Measurements from ENCODE around the gene ASCL2. TPM values are rescaled to one million over a fixed set of nuclear protein-coding genes. Genes with fewer than 3 reads are reported as not detected.
A peak's percentile ranks its signal among the peaks of the same experiment; 100 is the strongest.

ASCL2 gene
- total RNA-seq, 1 donor from 2014 or later, result 0.58 TPM

DNA sequence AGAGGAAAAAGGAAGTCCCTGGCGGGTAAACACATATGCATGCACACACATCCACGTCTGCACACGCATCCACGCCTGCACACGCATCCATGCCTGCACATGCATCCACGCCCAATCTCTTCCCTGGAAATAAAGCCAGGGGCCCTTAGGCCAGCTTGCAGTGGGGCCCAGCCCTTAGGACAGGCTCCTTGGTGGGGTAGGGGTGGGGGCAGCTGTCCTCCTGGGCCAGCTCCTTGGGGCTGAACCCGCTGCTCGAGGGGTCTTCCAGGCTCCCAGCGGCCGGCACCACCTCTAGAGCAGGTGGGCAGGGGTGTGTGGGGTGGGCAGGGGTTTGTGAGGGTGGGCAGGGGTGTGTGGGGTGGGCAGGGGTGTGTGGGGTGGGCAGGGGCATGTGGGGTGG, 29.4 kb upstream of the ASCL2 start:
- no peaks in the 10 kb centered on the region for H3K36me3 Mint-ChIP-seq
- H3K27me3 Mint-ChIP-seq (ENCODE audit: low read depth), result peaks cover 14% of the 10 kb centered on the region
- H3K27ac Mint-ChIP-seq, result no peak overlapping the region
- no peaks in the 10 kb centered on the region for H3K9me3 Mint-ChIP-seq
- no peak for DNase-seq (ENCODE audit: low spot score in 2 of 2, unreplicated experiment in 2 of 2)
- H3K4me1 Mint-ChIP-seq, result peaks cover 14% of the 10 kb centered on the region
- TF ChIP-seq, protein P1, sequence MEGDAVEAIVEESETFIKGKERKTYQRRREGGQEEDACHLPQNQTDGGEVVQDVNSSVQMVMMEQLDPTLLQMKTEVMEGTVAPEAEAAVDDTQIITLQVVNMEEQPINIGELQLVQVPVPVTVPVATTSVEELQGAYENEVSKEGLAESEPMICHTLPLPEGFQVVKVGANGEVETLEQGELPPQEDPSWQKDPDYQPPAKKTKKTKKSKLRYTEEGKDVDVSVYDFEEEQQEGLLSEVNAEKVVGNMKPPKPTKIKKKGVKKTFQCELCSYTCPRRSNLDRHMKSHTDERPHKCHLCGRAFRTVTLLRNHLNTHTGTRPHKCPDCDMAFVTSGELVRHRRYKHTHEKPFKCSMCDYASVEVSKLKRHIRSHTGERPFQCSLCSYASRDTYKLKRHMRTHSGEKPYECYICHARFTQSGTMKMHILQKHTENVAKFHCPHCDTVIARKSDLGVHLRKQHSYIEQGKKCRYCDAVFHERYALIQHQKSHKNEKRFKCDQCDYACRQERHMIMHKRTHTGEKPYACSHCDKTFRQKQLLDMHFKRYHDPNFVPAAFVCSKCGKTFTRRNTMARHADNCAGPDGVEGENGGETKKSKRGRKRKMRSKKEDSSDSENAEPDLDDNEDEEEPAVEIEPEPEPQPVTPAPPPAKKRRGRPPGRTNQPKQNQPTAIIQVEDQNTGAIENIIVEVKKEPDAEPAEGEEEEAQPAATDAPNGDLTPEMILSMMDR (IDR thresholded peaks at IDR 0.05; ENCODE audit: unreplicated experiment), result no peak
- H3K4me3 Mint-ChIP-seq, result no peak overlapping the region

DNA sequence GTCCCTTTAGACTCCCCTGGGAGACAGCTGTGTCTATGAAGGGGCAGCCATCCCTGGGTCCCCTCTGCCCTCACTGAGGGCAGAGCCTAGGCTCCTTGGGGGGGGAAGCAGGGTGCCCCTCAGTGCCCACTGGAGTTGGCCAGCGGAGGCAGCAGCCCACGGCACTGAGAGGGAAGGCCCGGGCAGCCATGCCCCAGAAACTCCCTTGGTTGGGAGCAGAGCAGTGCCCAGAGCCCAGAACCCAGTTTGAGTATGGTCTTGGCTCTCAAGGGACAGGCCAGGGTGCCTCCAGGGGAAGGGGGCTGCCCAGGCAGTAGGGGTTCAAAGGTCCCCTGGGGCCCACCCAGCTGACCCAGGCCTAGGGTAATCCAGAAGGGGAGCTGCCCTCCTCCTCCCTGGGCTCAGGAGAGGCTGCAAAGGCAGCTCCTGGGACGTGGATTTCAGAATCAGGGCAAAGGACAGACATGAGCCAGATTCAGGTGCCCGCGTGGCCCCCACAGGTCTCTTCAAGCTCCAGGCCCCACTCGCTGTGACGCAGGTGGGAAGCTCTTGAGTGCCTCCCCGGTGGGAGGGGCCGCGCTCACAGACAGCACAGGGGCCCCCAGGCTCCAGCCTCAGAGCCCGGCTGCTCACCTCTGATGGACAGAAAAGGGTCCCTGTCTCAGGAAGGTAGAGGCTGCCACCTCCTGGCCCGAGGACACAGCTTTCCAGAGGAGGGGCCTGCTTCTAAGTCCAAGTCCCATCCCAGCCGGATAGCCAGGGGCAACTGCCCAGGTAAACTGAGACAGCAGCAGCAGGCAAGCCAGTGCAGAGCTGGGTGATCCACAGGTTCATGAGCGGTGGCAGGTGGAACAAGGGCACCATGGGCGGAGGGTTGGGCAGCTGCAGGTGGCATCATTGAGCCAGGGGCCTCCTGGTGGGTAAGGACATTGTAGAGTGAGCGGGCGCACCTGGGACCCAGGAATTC, 28.7 kb upstream of the ASCL2 start:
- no peak overlapping the region for H3K27ac Mint-ChIP-seq
- DNase-seq (ENCODE audit: low spot score in 2 of 2, unreplicated experiment in 2 of 2), result no peak

DNA sequence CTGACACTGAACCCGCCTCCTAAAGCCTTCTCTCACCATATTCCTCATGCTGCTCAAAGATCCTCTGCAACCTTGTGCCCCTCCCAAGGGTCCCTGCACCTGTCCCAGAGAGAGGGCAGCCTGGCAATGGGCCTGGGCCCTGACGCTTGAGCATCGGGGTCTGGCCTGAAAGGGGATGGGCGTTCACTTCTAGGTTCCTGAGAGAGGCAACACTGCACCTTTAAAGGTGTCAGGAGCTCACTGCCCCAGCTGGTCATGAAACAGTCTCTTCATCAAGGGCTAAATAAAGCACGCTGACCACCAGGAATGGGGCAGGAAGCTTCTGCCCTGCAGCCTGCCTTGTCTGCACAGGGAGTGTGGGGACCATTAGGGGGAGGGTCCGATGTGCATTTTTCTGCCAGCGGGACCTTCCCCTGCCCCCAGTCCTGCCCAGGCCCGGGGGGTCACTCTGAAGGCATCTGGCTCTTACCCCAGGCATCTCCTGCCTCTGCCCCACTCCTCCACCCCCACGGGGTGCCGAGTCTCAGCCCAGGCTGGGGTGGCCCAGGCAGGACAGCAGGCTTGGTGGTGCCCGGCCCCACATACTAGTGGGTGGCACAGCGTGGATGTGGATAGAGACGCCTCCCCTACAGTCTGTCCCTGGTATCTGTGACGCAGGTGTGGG, 27.9 kb upstream of the ASCL2 start:
- peak in 1 of 2 experiments; percentile 36 for DNase-seq (ENCODE audit: low spot score in 2 of 2, unreplicated experiment in 2 of 2)
- H3K4me1 Mint-ChIP-seq, result peaks cover 7% of the 10 kb centered on the region
- no peak overlapping the region for H3K27ac Mint-ChIP-seq
- H3K4me3 Mint-ChIP-seq, result no peak overlapping the region
- TF ChIP-seq, protein P1 (IDR thresholded peaks at IDR 0.05; ENCODE audit: unreplicated experiment), result no peak
- H3K27me3 Mint-ChIP-seq (ENCODE audit: low read depth), result peaks cover 27% of the 10 kb centered on the region
- no peaks in the 10 kb centered on the region for H3K9me3 Mint-ChIP-seq
- H3K36me3 Mint-ChIP-seq, result no peaks in the 10 kb centered on the region

More for the DNA sequence above, 28.7 kb upstream of the ASCL2 start:
- Mint-ChIP-seq H3K9me3 (no peaks in the 10 kb centered on the region), H3K36me3 (no peaks in the 10 kb centered on the region), H3K27me3 (ENCODE audit: low read depth) (peaks cover 20% of the 10 kb centered on the region), H3K4me1 (peaks cover 11% of the 10 kb centered on the region), H3K4me3 (no peak overlapping the region)
- TF ChIP-seq, protein P1 (IDR thresholded peaks at IDR 0.05; ENCODE audit: unreplicated experiment), result no peak

DNA sequence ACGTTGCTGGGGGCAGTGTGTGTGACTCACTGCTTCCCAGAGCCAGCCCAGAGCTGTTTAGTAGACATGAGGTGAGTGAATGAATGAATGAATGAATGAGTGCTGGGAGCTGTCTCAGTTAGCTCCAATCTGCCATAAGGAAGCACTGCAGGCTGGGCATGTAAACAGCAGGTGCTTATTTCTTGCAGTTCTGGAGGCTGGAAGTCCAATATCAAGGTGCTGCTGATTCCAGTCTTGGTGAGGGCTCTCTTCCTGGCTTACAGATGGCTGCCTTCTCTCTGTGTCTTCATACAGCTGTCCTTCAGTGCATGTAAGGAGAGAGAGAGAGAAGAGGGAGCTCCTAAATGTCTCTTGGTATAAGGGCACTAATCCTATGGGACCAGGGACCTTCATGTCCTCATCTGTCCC, 27.2 kb upstream of the ASCL2 start:
- Mint-ChIP-seq H3K9me3 (no peaks in the 10 kb centered on the region), H3K27ac (no peak overlapping the region), H3K4me3 (no peak overlapping the region), H3K27me3 (ENCODE audit: low read depth) (peaks cover 32% of the 10 kb centered on the region), H3K36me3 (no peaks in the 10 kb centered on the region), H3K4me1 (peaks cover 6% of the 10 kb centered on the region)
- peak in 1 of 2 experiments; percentile 14 for DNase-seq (ENCODE audit: low spot score in 2 of 2, unreplicated experiment in 2 of 2)
- TF ChIP-seq, protein P1 (IDR thresholded peaks at IDR 0.05; ENCODE audit: unreplicated experiment), result no peak

DNA sequence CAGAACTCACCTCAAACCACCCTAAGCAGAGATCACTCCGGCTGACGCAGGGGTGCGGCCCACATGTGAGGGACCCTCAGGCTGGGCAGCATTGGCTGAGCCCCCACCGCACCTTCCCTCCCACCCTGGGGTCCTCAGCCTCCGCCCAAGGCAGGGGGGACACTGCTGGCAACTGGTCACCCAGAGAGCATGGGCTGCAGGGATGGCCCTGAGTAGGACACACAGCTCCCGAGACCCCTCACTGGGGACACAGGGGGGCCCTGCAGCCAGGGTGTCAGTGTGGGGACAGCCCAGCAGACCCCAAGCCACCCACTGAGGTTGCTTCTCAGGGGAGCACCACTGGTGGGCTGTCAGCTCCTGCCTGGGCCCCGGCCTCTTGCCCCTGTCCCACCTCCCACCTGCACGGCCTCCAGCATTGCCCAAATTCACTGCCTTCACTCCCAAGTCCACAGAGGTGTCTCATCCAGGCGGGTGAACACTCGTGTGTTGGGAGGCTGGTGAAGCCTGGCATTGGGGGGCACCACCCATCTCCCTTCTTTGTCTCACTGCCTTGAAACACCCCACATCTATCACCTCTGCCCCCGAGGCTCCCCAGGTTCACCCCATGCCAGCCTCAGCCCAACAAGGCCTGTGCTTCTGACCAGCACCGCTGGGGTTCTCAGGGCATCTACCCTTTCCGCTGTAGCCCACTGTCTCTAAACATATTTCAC, 26.7 kb upstream of the ASCL2 start:
- Mint-ChIP-seq H3K4me1 (peaks cover 3% of the 10 kb centered on the region), H3K9me3 (no peaks in the 10 kb centered on the region), H3K27me3 (ENCODE audit: low read depth) (peaks cover 36% of the 10 kb centered on the region), H3K4me3 (no peak overlapping the region), H3K27ac (no peak overlapping the region), H3K36me3 (no peaks in the 10 kb centered on the region)
- DNase-seq (ENCODE audit: low spot score in 2 of 2, unreplicated experiment in 2 of 2), result peak in 1 of 2 experiments; percentile 28
- TF ChIP-seq, protein P1 (IDR thresholded peaks at IDR 0.05; ENCODE audit: unreplicated experiment), result no peak
